Measurements from ENCODE around the gene CDX1.

- TF ChIP-seq POLR2A (IDR thresholded peaks at IDR 0.05) (no peak), CTCF (IDR thresholded peaks at IDR 0.05) (no peak)
Observed at GRCh38 chr5:150137168-150137957, 29.2 kb upstream of the CDX1 start.

Data from adrenal gland (tissue), 5 donors.